ENCODE measurements around the gene PTX3. TPM values are rescaled to one million over a fixed set of nuclear protein-coding genes. Genes with fewer than 3 reads are reported as not detected.

Gene PTX3
- total and polyA plus RNA-seq, 4 donors, result 0.17 to 0.66 (median 0.28) TPM; not detected in 1

- peaks cover 0 to 3% (median 0%) of the 10 kb centered on the region in 4 donors for H3K9me3 ChIP-seq (ENCODE audit: control insufficient read depth in 4 of 4, low read length in 3 of 4)
- H3K27me3 ChIP-seq (ENCODE audit: control insufficient read depth in 4 of 4, insufficient read depth in 4 of 4, low read length in 3 of 4), result no peaks in the 10 kb centered on the region
- no peak overlapping the region for H3K9ac ChIP-seq (ENCODE audit: low read depth in 1 of 2, low read length in 2 of 2)
- TF ChIP-seq JUND (IDR thresholded peaks at IDR 0.05), result no peak
- TF ChIP-seq RXRA (IDR thresholded peaks at IDR 0.05), result no peak
- no peak for TF ChIP-seq TAF1 (conservative IDR thresholded peaks at IDR 0.05)
- TF ChIP-seq MAX (IDR thresholded peaks at IDR 0.05), result no peak
- TF ChIP-seq GABPA (IDR thresholded peaks at IDR 0.05 in 1 of 2, conservative IDR thresholded peaks at IDR 0.05 in 1 of 2), result no peak
- TF ChIP-seq RAD21 (IDR thresholded peaks at IDR 0.05), result no peak
- TF ChIP-seq FOXA1 (IDR thresholded peaks at IDR 0.05), result no peak
- TF ChIP-seq ATF3 (IDR thresholded peaks at IDR 0.05), result no peak
- no peak for TF ChIP-seq NR2F2 (IDR thresholded peaks at IDR 0.05)
- no peak for TF ChIP-seq HNF4A (conservative IDR thresholded peaks at IDR 0.05)
- no peak for TF ChIP-seq SP1 (IDR thresholded peaks at IDR 0.05)
- TF ChIP-seq YY1 (IDR thresholded peaks at IDR 0.05), result no peak
- TF ChIP-seq FOXA2 (IDR thresholded peaks at IDR 0.05), result no peak
- no peak for TF ChIP-seq REST (IDR thresholded peaks at IDR 0.05)
- TF ChIP-seq CTCF (IDR thresholded peaks at IDR 0.05; ENCODE audit: low read depth, low read length, missing input control), result no peak
- TF ChIP-seq ZBTB33 (IDR thresholded peaks at IDR 0.05), result no peak
- TF ChIP-seq EGR1 (IDR thresholded peaks at IDR 0.05; ENCODE audit: low read depth in 2 of 2), result no peak
- no peak for TF ChIP-seq HNF4G (IDR thresholded peaks at IDR 0.05)
- no peaks in the 10 kb centered on the region for H3K4me1 ChIP-seq (ENCODE audit: control insufficient read depth in 4 of 4, insufficient read depth in 4 of 4, low read length in 3 of 4)
- H3K4me3 ChIP-seq (ENCODE audit: low read depth in 1 of 3, low read length in 3 of 3), result no peak overlapping the region
- DNase-seq (ENCODE audit: low spot score), result no peak
- 72% methylated on average over 3 of the region's 3 CpGs for WGBS
- H3K27ac ChIP-seq (ENCODE audit: low read depth in 1 of 2, low read length in 2 of 2), result no peak overlapping the region
- no peaks in the 10 kb centered on the region for H3K36me3 ChIP-seq (ENCODE audit: control insufficient read depth in 4 of 4, insufficient read depth in 3 of 4, low read depth in 1 of 4, low read length in 3 of 4)
Measured at GRCh38 chr3:157416347-157417087, 20.1 kb upstream of the PTX3 start.
